ENCODE data around the gene GPR37L1.

Gene GPR37L1

GRCh38 chr1:202150187-202150586, 27.5 kb downstream of the GPR37L1 start:
- no peak for DNase-seq (ENCODE audit: low read depth)
- no peak for TF ChIP-seq CTCF (conservative IDR thresholded peaks at IDR 0.05; ENCODE audit: low read length)
- H3K4me3 ChIP-seq (ENCODE audit: low read length), result no peak overlapping the region

GRCh38 chr1:202150602-202151001, 27.9 kb downstream of the GPR37L1 start:
- no peak for DNase-seq (ENCODE audit: low read depth)
- no peak for TF ChIP-seq CTCF (conservative IDR thresholded peaks at IDR 0.05; ENCODE audit: low read length)

GRCh38 chr1:202151045-202151444, 28.3 kb downstream of the GPR37L1 start:
- no peak for TF ChIP-seq CTCF (conservative IDR thresholded peaks at IDR 0.05; ENCODE audit: low read length)
- H3K4me3 ChIP-seq (ENCODE audit: low read length), result no peak overlapping the region
- DNase-seq (ENCODE audit: low read depth), result no peak

More at GRCh38 chr1:202150602-202151001, 27.9 kb downstream of the GPR37L1 start:
- no peak overlapping the region for H3K4me3 ChIP-seq (ENCODE audit: low read length)

GRCh38 chr1:202152399-202152798, 29.7 kb downstream of the GPR37L1 start:
- no peak for TF ChIP-seq CTCF (conservative IDR thresholded peaks at IDR 0.05; ENCODE audit: low read length)
- H3K4me3 ChIP-seq (ENCODE audit: low read length), result no peak overlapping the region
- DNase-seq (ENCODE audit: low read depth), result no peak

- no peak for TF ChIP-seq CTCF (conservative IDR thresholded peaks at IDR 0.05; ENCODE audit: low read length)
- no peak overlapping the region for H3K4me3 ChIP-seq (ENCODE audit: low read length)
- no peak for DNase-seq (ENCODE audit: low read depth)
Measured at GRCh38 chr1:202153284-202153683, 30.6 kb downstream of the GPR37L1 start.

GRCh38 chr1:202154148-202154765, 31.5 kb downstream of the GPR37L1 start:
- no peak for TF ChIP-seq CTCF (conservative IDR thresholded peaks at IDR 0.05; ENCODE audit: low read length)
- H3K4me3 ChIP-seq (ENCODE audit: low read length), result no peak overlapping the region
- no peak for DNase-seq (ENCODE audit: low read depth)

GRCh38 chr1:202154766-202155477, 32.2 kb downstream of the GPR37L1 start:
- TF ChIP-seq CTCF (conservative IDR thresholded peaks at IDR 0.05; ENCODE audit: low read length), result peak; percentile 61
- H3K4me3 ChIP-seq (ENCODE audit: low read length), result no peak overlapping the region
- peak; percentile 69 for DNase-seq (ENCODE audit: low read depth)

Data from AG10803 (cell line).